Uterus (tissue), 2 donors: ENCODE measurements around the gene SRRM1.

ENCODE experiments used
- POLR2A ChIP-seq, 2 donors: fragments of 450-650 bp; IDR thresholded peaks; one replicate each; pipeline ENCODE4 v1.6.1; 2016; ENCODE audit warnings: antibody characterized with exemption in 2 of 2, mild to moderate bottlenecking in 1 of 2, moderate library complexity in 1 of 2
- TF ChIP-seq, protein P1 (sequence below), 4 experiments: fragments of 200-600 bp in 2 of 4; fragments of 450-650 bp in 2 of 4; sonication (generic) in 2 of 4; IDR thresholded peaks; one replicate each; pipeline ENCODE4 v1.5.1; 2016 to 2019; ENCODE audit warnings: antibody characterized with exemption in 4 of 4, mild to moderate bottlenecking in 2 of 4, moderate library complexity in 1 of 4

DNA sequence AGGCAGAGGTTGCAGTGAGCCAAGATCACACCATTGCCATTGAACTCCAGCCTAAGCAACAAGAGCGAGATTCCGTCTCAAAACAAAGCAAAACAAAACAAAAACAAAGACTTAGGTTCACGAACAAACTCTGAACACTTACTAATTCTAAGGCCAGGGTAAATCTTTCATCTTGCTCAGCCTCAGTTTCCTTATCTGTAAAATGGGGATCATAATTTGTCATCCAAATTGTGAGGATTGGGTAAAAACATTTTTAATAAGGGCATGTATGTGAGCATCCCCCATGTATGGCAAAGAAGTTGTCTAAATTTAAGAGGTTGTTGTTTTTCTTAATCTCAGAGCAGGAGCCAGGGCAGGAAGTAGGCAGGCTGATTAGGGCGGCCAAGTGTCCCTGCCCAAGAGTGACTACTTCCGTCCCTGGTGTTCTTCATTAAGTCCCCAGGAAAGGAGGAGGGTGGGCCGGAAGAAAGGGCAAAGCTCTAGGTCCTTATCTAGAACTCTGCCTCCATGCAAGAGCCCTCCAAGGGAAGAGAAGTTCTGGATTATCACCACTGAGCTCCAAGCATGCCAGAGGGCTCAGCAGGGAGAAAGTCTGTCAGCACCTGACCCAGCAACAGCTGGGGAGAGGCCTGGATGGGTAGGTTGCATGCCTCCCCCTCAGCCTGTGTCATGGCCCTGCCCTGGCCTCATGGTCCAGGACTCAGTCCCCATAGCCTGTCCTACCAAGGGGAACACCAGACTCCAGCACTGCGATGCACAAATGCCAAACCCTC, 52.3 kb downstream of the SRRM1 start:
- TF ChIP-seq, protein P1, sequence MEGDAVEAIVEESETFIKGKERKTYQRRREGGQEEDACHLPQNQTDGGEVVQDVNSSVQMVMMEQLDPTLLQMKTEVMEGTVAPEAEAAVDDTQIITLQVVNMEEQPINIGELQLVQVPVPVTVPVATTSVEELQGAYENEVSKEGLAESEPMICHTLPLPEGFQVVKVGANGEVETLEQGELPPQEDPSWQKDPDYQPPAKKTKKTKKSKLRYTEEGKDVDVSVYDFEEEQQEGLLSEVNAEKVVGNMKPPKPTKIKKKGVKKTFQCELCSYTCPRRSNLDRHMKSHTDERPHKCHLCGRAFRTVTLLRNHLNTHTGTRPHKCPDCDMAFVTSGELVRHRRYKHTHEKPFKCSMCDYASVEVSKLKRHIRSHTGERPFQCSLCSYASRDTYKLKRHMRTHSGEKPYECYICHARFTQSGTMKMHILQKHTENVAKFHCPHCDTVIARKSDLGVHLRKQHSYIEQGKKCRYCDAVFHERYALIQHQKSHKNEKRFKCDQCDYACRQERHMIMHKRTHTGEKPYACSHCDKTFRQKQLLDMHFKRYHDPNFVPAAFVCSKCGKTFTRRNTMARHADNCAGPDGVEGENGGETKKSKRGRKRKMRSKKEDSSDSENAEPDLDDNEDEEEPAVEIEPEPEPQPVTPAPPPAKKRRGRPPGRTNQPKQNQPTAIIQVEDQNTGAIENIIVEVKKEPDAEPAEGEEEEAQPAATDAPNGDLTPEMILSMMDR (IDR thresholded peaks at IDR 0.05) = no peak
- no peak for TF ChIP-seq POLR2A (IDR thresholded peaks at IDR 0.05)
